K562 (cell line): ENCODE results near the gene CNGB1. TPM values are rescaled to one million over a fixed set of nuclear protein-coding genes. Genes with fewer than 3 reads are reported as not detected.

Experiments used
- BRCA1 ChIP-seq, 2 experiments: fragments of 450-650 bp in 1 of 2; sonication (generic) in 1 of 2; formaldehyde crosslinking in 1 of 2; IDR thresholded peaks; 2 replicates each; pipeline versions ENCODE4 v1.5.0 to v1.6.1; 2017 to 2020; ENCODE audit warnings: mild to moderate bottlenecking in 1 of 2, missing genetic modification reagents in 1 of 2
- E2F6 ChIP-seq, 2 experiments: IDR thresholded peaks; 2 replicates each; pipeline ENCODE4 v1.6.1; 2011; ENCODE audit warnings: borderline replicate concordance in 1 of 2, control low read depth in 1 of 2, low read depth in 1 of 2, low read length in 1 of 2, mild to moderate bottlenecking in 1 of 2, mixed read lengths in 1 of 2, moderate library complexity in 1 of 2; ENCODE audit not compliant: insufficient read depth in 1 of 2, insufficient read length in 1 of 2, poor library complexity in 1 of 2, severe bottlenecking in 1 of 2; ENCODE audit errors: extremely low read depth in 1 of 2
- E2F8 ChIP-seq: fragments of 450-650 bp; IDR thresholded peaks from 2 replicates; pipeline ENCODE4 v1.7.1; 2018; ENCODE audit warnings: mild to moderate bottlenecking, low read depth; ENCODE audit not compliant: partially characterized antibody
- EGR1 ChIP-seq: fragments of 450-650 bp; conservative IDR thresholded peaks from 2 replicates; pipeline ENCODE4 v1.6.1; 2017; ENCODE audit warnings: mild to moderate bottlenecking
- ETV1 ChIP-seq: fragments of 450-650 bp; conservative IDR thresholded peaks from 2 replicates; pipeline ENCODE4 v1.6.1; 2016; ENCODE audit warnings: missing genetic modification characterization, control low read depth, low read depth, missing compliant biosample characterization
- FOXK2 ChIP-seq, 2 experiments: fragments of 450-650 bp; IDR thresholded peaks in 1 of 2; conservative IDR thresholded peaks in 1 of 2; 2 replicates each; pipeline ENCODE4 v1.6.1; 2016; ENCODE audit warnings: low read depth in 2 of 2, mild to moderate bottlenecking in 1 of 2
- GABPA ChIP-seq: fragments of 200-800 bp; sonication (Bioruptor generic); conservative IDR thresholded peaks from 2 replicates; pipeline ENCODE4 v1.6.1; 2016; ENCODE audit warnings: low read depth, missing genetic modification characterization, missing compliant biosample characterization
- GTF2E2 ChIP-seq: fragments of 200-800 bp; sonication (Bioruptor generic); IDR thresholded peaks from 2 replicates; pipeline ENCODE4 v1.6.1; 2016; ENCODE audit warnings: missing genetic modification characterization, missing compliant biosample characterization
- KAT7 ChIP-seq: sonication (generic); formaldehyde crosslinking; IDR thresholded peaks from 2 replicates; pipeline ENCODE4 v1.8.0; 2022; ENCODE audit warnings: missing genetic modification reagents, mild to moderate bottlenecking, borderline replicate concordance
- KHSRP ChIP-seq: fragments of 450-650 bp; IDR thresholded peaks from 2 replicates; pipeline ENCODE4 v1.6.1; 2017
- LARP7 ChIP-seq: fragments of 450-650 bp; IDR thresholded peaks from 2 replicates; pipeline ENCODE4 v1.6.1; 2016
- MEIS2 ChIP-seq: fragments of 450-650 bp; IDR thresholded peaks from 2 replicates; pipeline ENCODE4 v1.6.1; 2014; ENCODE audit warnings: mild to moderate bottlenecking; ENCODE audit not compliant: partially characterized antibody
- MTA3 ChIP-seq: fragments of 450-650 bp; formaldehyde crosslinking; IDR thresholded peaks from 2 replicates; pipeline ENCODE4 v1.6.1; 2017; ENCODE audit warnings: mild to moderate bottlenecking, borderline replicate concordance
- TGIF2 ChIP-seq: sonication (generic); formaldehyde crosslinking; IDR thresholded peaks from 2 replicates; pipeline ENCODE4 v1.8.1; 2022; ENCODE audit warnings: mild to moderate bottlenecking, missing genetic modification reagents, moderate library complexity
- XRCC5 ChIP-seq: fragments of 200-400 bp; formaldehyde crosslinking; IDR thresholded peaks from 2 replicates; pipeline ENCODE4 v1.6.1; 2017; ENCODE audit warnings: low read depth, mild to moderate bottlenecking, low read length
- ZKSCAN3 ChIP-seq: fragments of 250-450 bp; sonication (Bioruptor Pico); IDR thresholded peaks from 2 replicates; pipeline ENCODE4 v1.4.0; 2020
- ZNF12 ChIP-seq: sonication (generic); formaldehyde crosslinking; IDR thresholded peaks from 2 replicates; pipeline ENCODE4 v1.4.0; 2020; ENCODE audit warnings: mild to moderate bottlenecking, missing genetic modification reagents
- polyA plus RNA-seq, 8 experiments: library from polyadenylated mRNA; depleted of rRNA in 4 of 8; stranded (reverse) in 5 of 8; unstranded in 3 of 8; fragments of >200 nt; fragmentation: Nextera tagmentation in 2 of 8; fragmentation: Illumina TruSeq in 1 of 8; extraction: Ambion mirVana in 2 of 8; extraction: Trizol in 1 of 8; gene quantifications; 2 replicates each; pipeline versions ENCODE4 v1.2.1 to v1.2.3, GENCODE V29; 2011 to 2014; ENCODE audit warnings: inconsistent platforms in 1 of 8, missing spikeins in 1 of 8
- total RNA-seq, 7 experiments: library from RNA; depleted of rRNA in 6 of 7; stranded (reverse); fragments of >200 nt in 6 of 7; fragmentation: Illumina TruSeq in 2 of 7; extraction: Trizol in 2 of 7; gene quantifications; 2 replicates each; pipeline versions ENCODE4 v1.2.1 to v1.2.3, GENCODE V29; 2011 to 2021; ENCODE audit warnings: low replicate concordance in 1 of 7
- TF ChIP-seq, protein P1 (sequence below): IDR thresholded peaks from 2 replicates; pipeline ENCODE4 v1.6.1; 2016; ENCODE audit warnings: missing genetic modification characterization, missing compliant biosample characterization
- TF ChIP-seq, protein P2 (sequence below): conservative IDR thresholded peaks from 2 replicates; pipeline ENCODE4 v1.6.1; 2011; ENCODE audit warnings: low read depth, mild to moderate bottlenecking, low read length; ENCODE audit not compliant: control insufficient read depth

CNGB1 gene
- total and polyA plus RNA-seq, 9 of the 15 experiments (the other 6 are each of a cell fraction or from before 2014, with no cell fraction given) = not detected

DNA sequence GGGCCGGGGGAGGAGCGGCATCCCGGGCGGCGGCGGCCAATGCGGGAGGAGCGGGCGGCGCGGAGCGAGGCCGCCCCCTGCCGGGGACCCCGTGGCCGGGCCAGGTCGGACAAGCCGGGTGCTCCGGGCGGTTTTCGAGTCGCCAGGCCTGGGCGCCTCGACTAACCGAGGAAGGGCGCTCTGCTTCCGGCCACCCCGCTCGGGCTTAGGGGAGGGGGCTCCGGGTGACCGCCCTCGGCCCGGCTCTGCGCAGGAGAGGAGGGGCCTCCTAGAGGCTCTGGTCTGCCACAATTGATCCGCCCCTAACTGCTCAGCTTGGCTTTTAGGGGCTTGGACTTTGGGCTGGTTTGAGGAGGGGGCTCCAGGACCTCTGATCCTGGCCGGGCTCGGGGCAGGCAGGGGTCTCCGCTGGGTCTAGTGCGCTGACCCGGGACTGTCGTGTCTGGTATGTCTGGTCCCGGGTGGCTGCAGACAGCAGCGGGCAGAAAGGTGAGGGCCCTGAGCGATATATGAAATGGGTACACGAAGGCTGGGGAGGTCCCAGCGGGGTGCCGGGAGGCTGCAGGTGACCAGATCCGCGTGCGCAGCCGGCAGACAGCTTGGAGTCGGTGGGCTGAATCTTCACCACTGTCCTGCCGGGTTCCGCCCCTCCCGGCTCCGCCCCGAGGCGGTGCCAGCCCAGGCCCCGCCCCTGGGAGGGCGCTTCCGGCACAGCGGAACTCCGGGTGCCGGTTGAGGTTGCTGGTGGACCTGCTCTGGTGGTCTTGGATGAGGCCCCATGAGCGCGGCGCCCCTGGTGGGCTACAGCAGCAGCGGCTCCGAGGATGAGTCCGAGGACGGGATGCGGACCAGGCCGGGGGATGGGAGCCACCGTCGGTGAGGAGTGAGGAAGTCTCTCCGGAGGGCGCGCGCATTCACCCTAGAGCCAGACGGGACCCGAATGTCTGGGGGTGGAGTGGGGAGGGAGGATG, 30.1 kb upstream of the CNGB1 start, which contains the start of gene USB1 (continued):
- TF ChIP-seq E2F8 = peak; percentile 16
- TF ChIP-seq E2F6 (IDR thresholded peaks at IDR 0.05; ENCODE audit: borderline replicate concordance in 1 of 2, extremely low read depth in 1 of 2, insufficient read depth in 1 of 2, insufficient read length in 1 of 2, low read depth in 1 of 2, low read length in 1 of 2, poor library complexity in 1 of 2, severe bottlenecking in 1 of 2) = peak in 1 of 2 experiments; percentile 75
- TF ChIP-seq ZKSCAN3 = no peak
- peak; percentile 60 for TF ChIP-seq MTA3
- TF ChIP-seq, protein P1, sequence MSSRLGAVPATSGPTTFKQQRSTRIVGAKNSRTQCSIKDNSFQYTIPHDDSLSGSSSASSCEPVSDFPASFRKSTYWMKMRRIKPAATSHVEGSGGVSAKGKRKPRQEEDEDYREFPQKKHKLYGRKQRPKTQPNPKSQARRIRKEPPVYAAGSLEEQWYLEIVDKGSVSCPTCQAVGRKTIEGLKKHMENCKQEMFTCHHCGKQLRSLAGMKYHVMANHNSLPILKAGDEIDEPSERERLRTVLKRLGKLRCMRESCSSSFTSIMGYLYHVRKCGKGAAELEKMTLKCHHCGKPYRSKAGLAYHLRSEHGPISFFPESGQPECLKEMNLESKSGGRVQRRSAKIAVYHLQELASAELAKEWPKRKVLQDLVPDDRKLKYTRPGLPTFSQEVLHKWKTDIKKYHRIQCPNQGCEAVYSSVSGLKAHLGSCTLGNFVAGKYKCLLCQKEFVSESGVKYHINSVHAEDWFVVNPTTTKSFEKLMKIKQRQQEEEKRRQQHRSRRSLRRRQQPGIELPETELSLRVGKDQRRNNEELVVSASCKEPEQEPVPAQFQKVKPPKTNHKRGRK = no peak
- TF ChIP-seq ZNF12 (CRISPR knock-in tag) = no peak
- no peak; the same call in 1 of the 2 replicates for TF ChIP-seq GTF2E2 (tag)
- TF ChIP-seq LARP7 = 0 out of 2 replicates have a peak, but pooled peaks have one; percentile 12
- TF ChIP-seq KHSRP = no peak
- TF ChIP-seq BRCA1 (IDR thresholded peaks at IDR 0.05) = no peak
- no peak for TF ChIP-seq BRCA1 (CRISPR knock-in tag; IDR thresholded peaks at IDR 0.05)
- TF ChIP-seq GABPA (tag) = peak; percentile 84
- no peak; the same call in 1 of the 2 replicates for TF ChIP-seq KAT7 (CRISPR knock-in tag)
- peak; percentile 51; the same call in 1 of the 2 replicates for TF ChIP-seq XRCC5
- peak; percentile 79 for TF ChIP-seq ETV1 (tag)
- TF ChIP-seq, protein P2, sequence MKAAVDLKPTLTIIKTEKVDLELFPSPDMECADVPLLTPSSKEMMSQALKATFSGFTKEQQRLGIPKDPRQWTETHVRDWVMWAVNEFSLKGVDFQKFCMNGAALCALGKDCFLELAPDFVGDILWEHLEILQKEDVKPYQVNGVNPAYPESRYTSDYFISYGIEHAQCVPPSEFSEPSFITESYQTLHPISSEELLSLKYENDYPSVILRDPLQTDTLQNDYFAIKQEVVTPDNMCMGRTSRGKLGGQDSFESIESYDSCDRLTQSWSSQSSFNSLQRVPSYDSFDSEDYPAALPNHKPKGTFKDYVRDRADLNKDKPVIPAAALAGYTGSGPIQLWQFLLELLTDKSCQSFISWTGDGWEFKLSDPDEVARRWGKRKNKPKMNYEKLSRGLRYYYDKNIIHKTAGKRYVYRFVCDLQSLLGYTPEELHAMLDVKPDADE = peak; percentile 64
- no peak for TF ChIP-seq TGIF2 (CRISPR knock-in tag)
- 0 out of 2 replicates have a peak, but pooled peaks have one; percentile 12 for TF ChIP-seq EGR1
- peak; percentile 38 for TF ChIP-seq MEIS2
- 0 out of 4 replicates have a peak, but pooled peaks of 1 of the 2 experiments have one; percentile 14 for TF ChIP-seq FOXK2 (conservative IDR thresholded peaks at IDR 0.05 in 1 of 2, IDR thresholded peaks at IDR 0.05 in 1 of 2; ENCODE audit: low read depth in 2 of 2)
